ENCODE results near the gene FAT2. TPM values are rescaled to one million over a fixed set of nuclear protein-coding genes. Genes with fewer than 3 reads are reported as not detected.

FAT2 gene, protein sequence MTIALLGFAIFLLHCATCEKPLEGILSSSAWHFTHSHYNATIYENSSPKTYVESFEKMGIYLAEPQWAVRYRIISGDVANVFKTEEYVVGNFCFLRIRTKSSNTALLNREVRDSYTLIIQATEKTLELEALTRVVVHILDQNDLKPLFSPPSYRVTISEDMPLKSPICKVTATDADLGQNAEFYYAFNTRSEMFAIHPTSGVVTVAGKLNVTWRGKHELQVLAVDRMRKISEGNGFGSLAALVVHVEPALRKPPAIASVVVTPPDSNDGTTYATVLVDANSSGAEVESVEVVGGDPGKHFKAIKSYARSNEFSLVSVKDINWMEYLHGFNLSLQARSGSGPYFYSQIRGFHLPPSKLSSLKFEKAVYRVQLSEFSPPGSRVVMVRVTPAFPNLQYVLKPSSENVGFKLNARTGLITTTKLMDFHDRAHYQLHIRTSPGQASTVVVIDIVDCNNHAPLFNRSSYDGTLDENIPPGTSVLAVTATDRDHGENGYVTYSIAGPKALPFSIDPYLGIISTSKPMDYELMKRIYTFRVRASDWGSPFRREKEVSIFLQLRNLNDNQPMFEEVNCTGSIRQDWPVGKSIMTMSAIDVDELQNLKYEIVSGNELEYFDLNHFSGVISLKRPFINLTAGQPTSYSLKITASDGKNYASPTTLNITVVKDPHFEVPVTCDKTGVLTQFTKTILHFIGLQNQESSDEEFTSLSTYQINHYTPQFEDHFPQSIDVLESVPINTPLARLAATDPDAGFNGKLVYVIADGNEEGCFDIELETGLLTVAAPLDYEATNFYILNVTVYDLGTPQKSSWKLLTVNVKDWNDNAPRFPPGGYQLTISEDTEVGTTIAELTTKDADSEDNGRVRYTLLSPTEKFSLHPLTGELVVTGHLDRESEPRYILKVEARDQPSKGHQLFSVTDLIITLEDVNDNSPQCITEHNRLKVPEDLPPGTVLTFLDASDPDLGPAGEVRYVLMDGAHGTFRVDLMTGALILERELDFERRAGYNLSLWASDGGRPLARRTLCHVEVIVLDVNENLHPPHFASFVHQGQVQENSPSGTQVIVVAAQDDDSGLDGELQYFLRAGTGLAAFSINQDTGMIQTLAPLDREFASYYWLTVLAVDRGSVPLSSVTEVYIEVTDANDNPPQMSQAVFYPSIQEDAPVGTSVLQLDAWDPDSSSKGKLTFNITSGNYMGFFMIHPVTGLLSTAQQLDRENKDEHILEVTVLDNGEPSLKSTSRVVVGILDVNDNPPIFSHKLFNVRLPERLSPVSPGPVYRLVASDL (N-terminal part only)
- total RNA-seq (not detected), polyA plus RNA-seq (not detected), total RNA-seq (not detected)

DNA sequence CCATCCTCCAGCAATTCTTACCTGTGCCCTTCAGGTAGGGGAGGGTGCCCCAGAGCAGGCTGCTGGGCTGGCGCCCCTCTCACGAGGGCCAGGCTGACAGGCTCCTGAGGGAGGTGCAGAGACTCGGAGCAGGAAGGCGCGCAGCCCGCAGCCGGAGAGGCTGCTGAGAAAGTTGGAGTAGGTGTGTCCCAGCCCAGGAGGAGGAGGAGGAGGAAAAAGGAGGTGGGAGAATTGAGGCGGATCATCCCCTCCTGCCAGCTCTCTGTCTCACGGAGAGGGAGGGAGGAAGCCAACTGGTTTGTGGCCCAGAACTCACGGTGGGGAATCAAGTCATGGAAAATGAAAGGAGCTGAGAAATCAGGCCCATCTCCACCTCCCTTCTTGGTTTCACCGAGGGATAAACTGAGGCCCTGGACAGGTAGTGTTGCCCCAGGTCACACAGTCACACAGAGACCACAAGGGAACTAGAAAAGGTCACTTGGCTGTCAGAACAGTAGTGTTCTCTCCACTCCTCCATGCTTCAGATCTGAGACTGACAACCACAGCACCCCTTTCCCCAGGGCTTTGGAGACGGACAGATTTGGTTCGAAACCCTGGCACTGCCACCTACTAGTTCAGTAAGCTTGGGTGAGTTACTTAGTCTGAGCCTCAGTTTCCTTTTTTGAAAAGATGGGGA, at the start of gene FAT2:
FAT2 (minus strand) TSS at position 188 of the 676 bp plus-strand sequence. CDS start 22,400 bp downstream, outside the sequence.
- Histone ChIP-seq H3K4me1 (ENCODE audit: control insufficient read depth in 2 of 2, insufficient read depth in 2 of 2, low read length in 2 of 2) (no peaks in the 10 kb centered on the region), H3K9me3 (ENCODE audit: control insufficient read depth in 2 of 3, low read length in 3 of 3) (no peaks in the 10 kb centered on the region), H3K27ac (ENCODE audit: low read depth, low read length) (no peak within 1 kb of the TSS), H3K27me3 (ENCODE audit: control insufficient read depth in 2 of 2, insufficient read depth in 2 of 2, low read length in 2 of 2) (no peaks in the 10 kb centered on the region), H3K36me3 (ENCODE audit: control insufficient read depth in 2 of 3, insufficient read depth in 3 of 3, low read length in 3 of 3) (no peaks in the 10 kb centered on the region), H3K4me3 (ENCODE audit: low read length) (no peak within 1 kb of the TSS)
- intact Hi-C loops (cut with micrococcal nuclease), result no loop called here
- no peaks in the 10 kb centered on the region for H3K36me3 Mint-ChIP-seq
- no peaks in the 10 kb centered on the region for H3K9me3 Mint-ChIP-seq
- no peak within 1 kb of the TSS for H3K27ac Mint-ChIP-seq
- ATAC-seq (no peak), DNase-seq (no peak)
- no peak within 1 kb of the TSS for H3K4me3 Mint-ChIP-seq
- peaks cover 0 to 6% (median 0%) of the 10 kb centered on the region in 7 donors for H3K4me1 Mint-ChIP-seq
- ChIA-PET CTCF (no interaction called here), POLR2A (no interaction called here)
- H3K27me3 Mint-ChIP-seq, result peaks cover 0 to 7% (median 0%) of the 10 kb centered on the region in 5 donors

DNA sequence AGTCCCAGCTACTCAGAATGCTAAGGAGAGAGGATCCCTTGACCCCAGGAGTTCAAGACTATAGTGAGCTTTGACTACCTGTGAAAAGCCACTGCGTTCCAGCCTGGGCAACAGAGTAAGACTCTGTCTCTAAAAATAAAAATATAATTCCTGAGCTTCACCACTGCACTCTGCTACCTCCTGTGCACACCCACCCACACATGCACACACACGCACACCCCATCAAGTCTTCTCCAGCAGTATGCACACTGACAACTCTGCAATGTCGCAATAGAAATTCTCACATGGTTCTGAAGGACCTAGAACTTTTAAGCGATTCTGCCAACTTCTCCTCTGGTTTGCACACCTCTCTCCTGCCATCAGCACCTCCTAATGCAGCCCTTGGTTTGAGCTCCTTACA, 47.5 kb upstream of the FAT2 start:
- H3K4me1 ChIP-seq (ENCODE audit: control insufficient read depth in 2 of 2, insufficient read depth in 2 of 2, low read length in 2 of 2), result peaks cover 0 to 11% of the 10 kb centered on the region in 2 donors
- no peak overlapping the region for H3K27ac Mint-ChIP-seq
- intact Hi-C loops (cut with micrococcal nuclease), result no loop called here
- no peaks in the 10 kb centered on the region for H3K36me3 Mint-ChIP-seq
- peaks cover 3 to 26% (median 7%) of the 10 kb centered on the region in 7 donors for H3K4me1 Mint-ChIP-seq
- no peak overlapping the region for H3K27ac ChIP-seq (ENCODE audit: low read depth, low read length)
- no peak overlapping the region for H3K4me3 ChIP-seq (ENCODE audit: low read length)
- no peaks in the 10 kb centered on the region for H3K9me3 ChIP-seq (ENCODE audit: control insufficient read depth in 2 of 3, low read length in 3 of 3)
- peaks cover 0 to 25% (median 0%) of the 10 kb centered on the region in 5 donors for H3K27me3 Mint-ChIP-seq
- DNase-seq, result no peak
- H3K27me3 ChIP-seq (ENCODE audit: control insufficient read depth in 2 of 2, insufficient read depth in 2 of 2, low read length in 2 of 2), result no peaks in the 10 kb centered on the region
- H3K9me3 Mint-ChIP-seq, result peaks cover 0 to 6% (median 0%) of the 10 kb centered on the region in 11 donors
- ChIA-PET POLR2A (no interaction called here), CTCF (interaction anchor here (1.6 kb wide), 1 partner anchor 13 kb away, joined by 6 read pairs; no protein-coding TSS in a partner anchor)
- H3K36me3 ChIP-seq (ENCODE audit: control insufficient read depth in 2 of 3, insufficient read depth in 3 of 3, low read length in 3 of 3), result no peaks in the 10 kb centered on the region
- no peak overlapping the region for H3K4me3 Mint-ChIP-seq
- ATAC-seq, result no peak

DNA sequence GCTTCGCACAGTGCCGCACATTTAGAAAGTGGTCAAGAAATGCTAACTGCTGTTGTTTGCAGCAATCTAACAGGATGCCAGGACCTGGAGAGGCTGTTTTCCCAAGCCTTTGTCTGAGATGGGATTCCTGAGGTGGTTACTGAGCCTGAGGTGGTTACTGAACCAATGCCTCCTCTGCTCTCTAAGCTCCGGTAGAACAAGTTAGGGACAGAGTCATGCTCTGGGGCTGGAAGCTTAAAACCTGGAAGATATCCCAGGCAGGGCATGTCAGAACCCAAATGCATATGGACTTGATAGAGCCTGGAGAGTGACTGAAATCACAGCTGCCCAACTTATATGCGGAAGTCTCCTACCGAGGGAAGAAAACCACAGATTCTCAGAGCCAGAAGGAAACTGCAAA, 46.5 kb upstream of the FAT2 start:
- intact Hi-C loops (cut with micrococcal nuclease), result no loop called here
- DNase-seq, result no peak
- H3K4me1 Mint-ChIP-seq, result peaks cover 3 to 26% (median 7%) of the 10 kb centered on the region in 7 donors
- peaks cover 0 to 6% (median 0%) of the 10 kb centered on the region in 11 donors for H3K9me3 Mint-ChIP-seq
- H3K4me1 ChIP-seq (ENCODE audit: control insufficient read depth in 2 of 2, insufficient read depth in 2 of 2, low read length in 2 of 2), result peaks cover 0 to 11% of the 10 kb centered on the region in 2 donors
- H3K27ac ChIP-seq (ENCODE audit: low read depth, low read length), result no peak overlapping the region
- H3K9me3 ChIP-seq (ENCODE audit: control insufficient read depth in 2 of 3, low read length in 3 of 3), result no peaks in the 10 kb centered on the region
- no peak overlapping the region for H3K27ac Mint-ChIP-seq
- no peak overlapping the region for H3K4me3 Mint-ChIP-seq
- CTCF ChIA-PET, result interaction anchor here (1.6 kb wide), 1 partner anchor 14 kb away, joined by 6 read pairs; no protein-coding TSS in a partner anchor
- POLR2A ChIA-PET, result no interaction called here
- no peaks in the 10 kb centered on the region for H3K36me3 Mint-ChIP-seq
- no peaks in the 10 kb centered on the region for H3K36me3 ChIP-seq (ENCODE audit: control insufficient read depth in 2 of 3, insufficient read depth in 3 of 3, low read length in 3 of 3)
- H3K27me3 ChIP-seq (ENCODE audit: control insufficient read depth in 2 of 2, insufficient read depth in 2 of 2, low read length in 2 of 2), result no peaks in the 10 kb centered on the region
- no peak overlapping the region for H3K4me3 ChIP-seq (ENCODE audit: low read length)
- no peak for ATAC-seq
- peaks cover 0 to 20% (median 0%) of the 10 kb centered on the region in 5 donors for H3K27me3 Mint-ChIP-seq

DNA sequence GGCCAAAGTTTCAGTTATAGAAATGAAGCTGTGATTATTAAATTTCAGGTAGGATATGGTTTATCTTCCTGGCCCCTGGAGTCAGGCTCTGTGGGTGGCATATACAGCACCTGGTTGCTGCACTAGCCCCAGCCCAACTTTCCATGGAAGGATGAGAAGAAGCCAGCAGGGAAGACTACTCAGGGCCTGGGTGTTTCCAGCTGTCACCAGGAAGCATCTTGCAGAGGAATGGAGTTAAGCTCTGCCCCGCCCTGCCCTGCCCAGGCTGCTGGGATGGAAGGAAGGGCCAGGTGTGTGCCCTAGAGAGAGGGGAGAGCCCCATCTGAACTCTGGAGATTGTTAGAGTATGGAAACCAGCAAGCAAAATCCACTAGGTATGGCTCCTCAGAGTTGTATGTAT, 42.8 kb upstream of the FAT2 start:
- POLR2A ChIA-PET, result no interaction called here
- CTCF ChIA-PET, result interaction anchor here (1.7 kb wide), 1 partner anchor 18 kb away, joined by 6 read pairs; no protein-coding TSS in a partner anchor
- Histone ChIP-seq H3K4me3 (ENCODE audit: low read length) (no peak overlapping the region), H3K27me3 (ENCODE audit: control insufficient read depth in 2 of 2, insufficient read depth in 2 of 2, low read length in 2 of 2) (no peaks in the 10 kb centered on the region), H3K36me3 (ENCODE audit: control insufficient read depth in 2 of 3, insufficient read depth in 3 of 3, low read length in 3 of 3) (no peaks in the 10 kb centered on the region), H3K9me3 (ENCODE audit: control insufficient read depth in 2 of 3, low read length in 3 of 3) (no peaks in the 10 kb centered on the region), H3K27ac (ENCODE audit: low read depth, low read length) (no peak overlapping the region), H3K4me1 (ENCODE audit: control insufficient read depth in 2 of 2, insufficient read depth in 2 of 2, low read length in 2 of 2) (no peaks in the 10 kb centered on the region)
- Mint-ChIP-seq H3K36me3 (peaks cover 0 to 4% (median 0%) of the 10 kb centered on the region in 5 donors), H3K9me3 (no peaks in the 10 kb centered on the region), H3K27me3 (peaks cover 0 to 15% (median 5%) of the 10 kb centered on the region in 5 donors), H3K27ac (no peak overlapping the region), H3K4me1 (peaks cover 0 to 15% (median 0%) of the 10 kb centered on the region in 7 donors), H3K4me3 (no peak overlapping the region)
- ATAC-seq (no peak), DNase-seq (no peak)
- intact Hi-C loops (cut with micrococcal nuclease), result no loop called here

DNA sequence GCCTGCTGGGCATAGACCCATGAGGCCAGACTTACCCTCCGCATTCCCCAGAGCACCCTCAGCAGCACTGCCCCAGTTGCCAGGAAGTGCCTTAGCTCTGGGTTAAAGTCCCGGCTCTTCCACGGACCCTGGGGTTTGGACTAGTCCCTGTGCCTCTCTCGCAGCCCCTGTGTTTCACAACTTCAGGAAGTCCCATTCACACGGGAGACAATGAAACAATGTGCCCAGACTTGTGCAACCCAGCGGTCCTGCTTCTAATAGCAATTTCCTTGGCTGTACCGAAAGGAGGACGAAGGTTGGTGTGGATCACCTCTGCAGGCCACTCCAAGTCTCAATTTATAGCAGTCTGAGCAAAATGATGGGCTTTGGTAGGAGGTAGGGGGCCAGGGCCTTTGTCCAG, 41.8 kb upstream of the FAT2 start:
- no peak overlapping the region for H3K27ac ChIP-seq (ENCODE audit: low read depth, low read length)
- Mint-ChIP-seq H3K36me3 (peaks cover 0 to 4% (median 0%) of the 10 kb centered on the region in 5 donors), H3K4me1 (peaks cover 0 to 15% (median 0%) of the 10 kb centered on the region in 7 donors), H3K27ac (no peak overlapping the region), H3K9me3 (no peaks in the 10 kb centered on the region), H3K4me3 (no peak overlapping the region), H3K27me3 (peaks cover 0 to 15% (median 5%) of the 10 kb centered on the region in 5 donors)
- H3K9me3 ChIP-seq (ENCODE audit: control insufficient read depth in 2 of 3, low read length in 3 of 3), result no peaks in the 10 kb centered on the region
- no peaks in the 10 kb centered on the region for H3K36me3 ChIP-seq (ENCODE audit: control insufficient read depth in 2 of 3, insufficient read depth in 3 of 3, low read length in 3 of 3)
- DNase-seq (no peak), ATAC-seq (no peak)
- H3K4me3 ChIP-seq (ENCODE audit: low read length), result no peak overlapping the region
- intact Hi-C loops (cut with micrococcal nuclease), result no loop called here
- POLR2A ChIA-PET, result no interaction called here
- CTCF ChIA-PET, result no interaction called here
- H3K27me3 ChIP-seq (ENCODE audit: control insufficient read depth in 2 of 2, insufficient read depth in 2 of 2, low read length in 2 of 2), result no peaks in the 10 kb centered on the region
- no peaks in the 10 kb centered on the region for H3K4me1 ChIP-seq (ENCODE audit: control insufficient read depth in 2 of 2, insufficient read depth in 2 of 2, low read length in 2 of 2)

DNA sequence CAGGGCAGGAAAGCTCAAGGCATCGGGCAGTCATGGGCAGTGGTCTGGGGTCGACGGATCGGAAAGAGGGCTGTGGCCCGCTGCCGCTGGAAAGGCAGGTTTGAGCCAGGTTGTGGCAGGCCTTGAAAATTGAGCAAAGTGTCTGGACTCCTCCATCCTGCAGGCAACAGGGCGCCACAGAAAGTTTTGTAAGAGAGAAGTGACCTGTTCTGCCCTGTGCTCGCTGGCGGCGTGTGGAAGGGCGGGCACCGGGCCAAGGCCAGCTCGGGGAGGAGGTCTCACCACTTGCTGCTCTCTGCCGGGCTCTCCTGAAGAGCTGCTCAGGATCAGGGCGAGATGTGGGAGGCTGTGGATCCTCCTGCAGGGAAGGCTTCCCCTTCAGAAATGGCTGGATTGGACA, 41.4 kb upstream of the FAT2 start:
- Histone ChIP-seq H3K4me1 (ENCODE audit: control insufficient read depth in 2 of 2, insufficient read depth in 2 of 2, low read length in 2 of 2) (no peaks in the 10 kb centered on the region), H3K27me3 (ENCODE audit: control insufficient read depth in 2 of 2, insufficient read depth in 2 of 2, low read length in 2 of 2) (no peaks in the 10 kb centered on the region), H3K36me3 (ENCODE audit: control insufficient read depth in 2 of 3, insufficient read depth in 3 of 3, low read length in 3 of 3) (no peaks in the 10 kb centered on the region), H3K9me3 (ENCODE audit: control insufficient read depth in 2 of 3, low read length in 3 of 3) (no peaks in the 10 kb centered on the region), H3K27ac (ENCODE audit: low read depth, low read length) (no peak overlapping the region), H3K4me3 (ENCODE audit: low read length) (no peak overlapping the region)
- H3K27ac Mint-ChIP-seq, result peak overlapping the region in 1 of 9 donors; percentile 0
- POLR2A ChIA-PET, result no interaction called here
- intact Hi-C loops (cut with micrococcal nuclease), result no loop called here
- no peak overlapping the region for H3K4me3 Mint-ChIP-seq
- ATAC-seq (no peak), DNase-seq (no peak)
- H3K4me1 Mint-ChIP-seq, result peaks cover 0 to 15% (median 0%) of the 10 kb centered on the region in 7 donors
- H3K36me3 Mint-ChIP-seq, result peaks cover 0 to 4% (median 0%) of the 10 kb centered on the region in 5 donors
- CTCF ChIA-PET, result no interaction called here
- H3K9me3 Mint-ChIP-seq, result no peaks in the 10 kb centered on the region
- peaks cover 0 to 15% (median 5%) of the 10 kb centered on the region in 5 donors for H3K27me3 Mint-ChIP-seq

Measured in naive thymus-derived CD4-positive, alpha-beta T cell (primary cell).